NK-92 (cell line): ENCODE data around the gene LRBA.
"Not testable (repeated sequence)": the region's sequence is repeated elsewhere in the genome, so short reads cannot be mapped to it uniquely, and the experiment has no call there.

Experiments used
- DNase-seq: peaks from one replicate; lab custom pipeline; 2025; ENCODE audit not compliant: unreplicated experiment; lab: John Stamatoyannopoulos, UW

The LRBA gene

DNA sequence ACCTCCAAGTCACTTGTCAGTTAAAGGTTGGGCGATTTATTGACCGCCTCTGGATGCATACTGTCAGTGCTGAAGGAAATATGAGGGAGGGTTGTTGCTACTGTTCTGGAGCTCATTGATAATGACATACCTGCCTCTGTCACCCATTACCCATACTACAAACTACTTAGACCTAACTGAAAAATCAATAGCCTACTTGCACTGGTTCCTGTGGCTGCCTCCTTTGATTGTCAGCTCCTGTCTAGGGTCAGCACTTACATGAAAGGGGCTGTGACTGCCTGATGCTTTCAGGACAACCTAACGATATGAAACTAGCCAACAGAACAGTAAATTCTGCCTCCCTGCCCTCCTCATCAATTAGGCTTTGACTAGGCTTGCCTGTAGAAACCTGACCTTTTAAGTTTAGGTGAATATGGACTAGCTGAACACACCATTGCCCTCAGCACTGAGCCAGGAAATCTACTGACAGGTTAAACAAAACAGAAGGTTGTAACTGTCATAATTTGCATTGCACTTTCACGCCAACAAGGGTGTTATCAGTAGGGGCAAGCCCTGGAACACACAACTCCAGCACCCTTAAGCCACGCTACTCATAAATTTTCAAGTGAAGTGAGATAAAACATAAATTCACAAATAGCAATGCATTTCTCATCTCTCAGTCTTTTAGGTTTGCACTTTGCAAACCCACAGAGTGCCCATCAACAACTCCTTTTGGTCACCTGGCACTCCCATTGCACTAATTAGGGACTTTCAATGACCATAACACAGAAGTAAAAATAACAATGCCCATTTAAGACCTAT lies 442.2 kb downstream of the LRBA start:
- no peak for DNase-seq

DNA sequence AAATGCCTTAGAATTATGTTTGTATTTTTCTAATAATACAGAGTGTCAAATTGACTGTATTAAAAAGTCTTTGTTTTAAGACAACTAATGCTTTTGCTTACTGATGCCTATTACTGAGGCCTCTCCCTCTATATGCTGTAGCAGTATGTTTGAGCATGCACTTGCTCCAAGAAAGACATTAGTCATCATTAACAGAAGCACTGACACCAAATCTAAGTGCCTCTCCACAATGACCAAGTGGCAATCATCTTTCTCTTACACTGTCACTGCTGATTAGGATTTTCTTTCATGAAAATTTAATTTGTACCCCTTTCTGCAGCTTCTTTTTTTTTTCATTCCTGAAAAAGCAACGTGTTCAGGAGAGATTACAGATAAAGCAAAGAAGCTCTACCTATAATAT lies 444.2 kb downstream of the LRBA start:
- no peak for DNase-seq

DNA sequence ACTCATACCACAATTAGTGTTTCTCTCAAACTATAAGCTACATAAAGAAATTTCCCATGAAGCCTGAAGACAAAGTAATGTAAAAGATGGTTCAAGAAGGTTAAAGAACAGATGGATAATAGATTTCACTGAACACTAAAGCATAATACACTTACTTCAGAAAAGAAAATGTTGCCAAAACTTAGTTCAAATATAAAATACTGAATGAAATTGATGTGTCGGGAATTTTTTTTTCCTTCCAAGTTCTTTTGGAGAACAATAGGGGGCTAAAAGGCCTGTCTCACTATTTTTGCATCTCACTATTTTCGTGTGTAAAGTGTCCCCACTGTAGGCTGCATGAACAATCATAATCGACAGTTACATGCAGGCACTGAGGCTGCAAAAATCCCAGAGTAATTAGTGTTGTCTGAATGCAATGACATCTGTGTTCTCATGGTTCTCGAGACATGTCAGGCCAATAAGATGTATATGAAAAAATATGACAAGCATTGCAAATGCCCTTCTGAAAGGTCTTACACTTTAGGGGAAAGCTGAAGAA lies 445.0 kb downstream of the LRBA start:
- no peak for DNase-seq

DNA sequence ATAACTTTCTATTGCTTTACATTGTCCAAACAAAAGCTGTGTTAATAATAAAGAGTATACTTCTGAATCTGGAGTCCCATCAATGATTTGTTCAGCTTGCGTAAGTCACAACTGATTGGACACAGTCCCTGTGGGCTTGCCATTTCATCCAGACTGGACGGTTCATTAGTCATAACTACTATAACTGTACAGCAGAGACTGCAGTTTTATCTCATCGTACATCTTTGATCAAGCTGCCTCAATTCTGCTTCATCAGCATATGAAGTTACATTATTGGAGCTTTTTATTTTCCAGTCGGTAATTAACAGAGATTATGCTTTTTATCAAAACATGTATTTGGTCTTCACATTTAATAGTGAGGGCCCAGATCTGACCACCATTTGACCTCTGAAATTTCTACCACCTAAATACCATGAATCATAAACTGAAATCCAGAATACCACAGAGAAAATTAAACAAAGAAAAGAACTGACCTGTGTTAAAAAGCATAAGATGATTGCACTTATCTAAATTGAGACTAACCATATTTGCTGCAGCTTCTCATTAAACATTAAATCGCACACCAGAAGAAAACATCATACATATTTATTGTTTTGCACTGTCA lies 445.6 kb downstream of the LRBA start:
- DNase-seq, result no peak

DNA sequence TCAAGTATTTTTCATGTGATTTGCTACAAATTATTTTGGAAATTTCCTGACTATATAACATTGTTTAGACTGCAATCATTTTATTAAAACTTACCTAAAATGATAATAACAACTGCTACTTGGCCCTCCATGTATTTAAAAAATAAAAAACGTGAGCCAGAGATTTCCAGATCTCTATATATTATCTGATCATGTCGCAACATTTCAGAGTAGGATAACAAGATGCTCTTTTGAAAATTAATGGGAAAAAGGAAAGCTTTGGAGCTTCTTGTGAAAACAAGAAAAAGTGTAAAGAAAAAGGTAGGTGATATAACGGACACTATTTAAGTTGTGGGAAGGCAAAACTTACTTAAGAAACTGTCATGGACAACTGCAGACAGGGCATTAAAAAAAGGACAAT lies 448.0 kb downstream of the LRBA start:
- no peak for DNase-seq

DNA sequence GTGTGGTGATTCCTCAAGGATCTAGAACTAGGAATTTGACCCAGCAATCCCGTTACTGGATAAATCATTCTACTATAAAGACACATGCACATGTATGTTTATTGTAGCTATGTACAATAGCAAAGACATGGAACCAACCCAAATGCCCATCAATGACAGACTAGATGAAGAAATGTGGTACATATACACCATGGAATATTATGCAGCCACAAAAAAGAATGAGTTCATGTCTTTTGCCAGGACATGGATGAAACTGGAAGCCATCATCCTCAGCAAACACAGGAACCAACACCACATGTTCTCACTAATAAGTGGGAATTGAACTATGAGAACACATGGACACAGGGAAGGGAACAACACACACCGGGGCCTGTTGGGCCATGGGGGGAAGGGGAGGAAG lies 450.1 kb downstream of the LRBA start:
- not testable (repeated sequence) for DNase-seq

DNA sequence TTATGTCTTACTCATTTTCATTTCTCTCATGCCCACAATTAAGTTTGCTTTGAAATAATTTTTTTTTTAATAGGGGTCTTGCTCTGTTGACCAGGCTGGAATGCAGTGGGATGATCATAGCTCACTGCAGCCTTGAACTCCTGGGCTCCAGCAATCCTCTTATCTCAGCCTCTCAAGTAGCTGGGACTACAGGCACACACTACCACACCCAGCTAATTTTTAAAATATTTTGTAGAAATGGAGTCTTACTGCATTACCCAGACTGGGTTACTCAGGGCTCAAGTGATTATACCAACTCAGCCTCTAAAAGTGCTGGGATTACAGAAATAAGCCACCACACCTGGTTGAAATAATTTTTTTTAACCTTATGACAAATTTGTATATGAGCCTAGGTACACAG lies 452.3 kb downstream of the LRBA start:
- DNase-seq, result no peak

DNA sequence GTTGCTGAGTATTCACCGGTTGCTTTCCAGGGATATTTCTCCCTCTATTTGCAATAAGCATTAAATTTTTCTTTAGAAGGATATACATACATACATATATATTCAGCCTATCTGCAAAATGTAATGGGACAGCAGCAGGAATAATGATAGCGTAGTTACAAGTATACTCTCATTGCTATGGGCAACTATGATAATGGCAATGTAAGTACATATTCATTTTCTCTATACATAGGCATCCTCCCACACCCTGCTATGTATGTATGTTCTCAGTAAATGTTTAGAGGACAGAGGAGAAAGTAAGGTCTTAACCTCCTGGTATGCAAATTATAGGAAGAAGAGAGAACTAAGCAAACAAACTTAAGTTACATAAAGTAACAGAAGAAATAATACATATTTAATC lies 452.8 kb downstream of the LRBA start:
- DNase-seq, result no peak

DNA sequence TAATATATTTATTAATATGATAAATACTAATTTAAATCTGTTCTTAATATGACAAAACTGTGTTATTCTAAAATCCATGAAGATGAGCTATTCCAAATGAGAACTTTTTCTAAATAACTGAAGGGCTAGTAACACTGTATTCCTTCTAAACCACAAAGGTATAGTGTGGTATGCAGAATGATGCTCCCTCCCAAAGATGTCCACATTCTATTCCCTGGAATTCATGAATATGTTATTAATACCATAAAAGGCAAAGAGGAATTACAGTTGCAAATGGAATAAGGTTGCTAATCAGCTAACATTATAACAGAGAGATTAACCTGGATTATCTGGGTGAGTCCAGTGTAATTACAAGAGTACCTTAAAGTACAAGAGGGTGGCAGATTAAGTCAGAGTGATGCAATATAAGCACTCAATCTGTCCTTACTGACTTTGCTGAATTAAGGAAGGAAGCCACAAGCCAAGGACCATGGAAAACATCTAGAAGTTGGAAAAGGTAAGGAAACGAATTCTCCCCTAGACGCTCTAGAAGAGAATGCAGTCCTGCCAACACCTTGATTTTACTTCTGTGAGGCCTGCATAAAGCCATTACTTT lies 453.8 kb downstream of the LRBA start:
- DNase-seq, result no peak

DNA sequence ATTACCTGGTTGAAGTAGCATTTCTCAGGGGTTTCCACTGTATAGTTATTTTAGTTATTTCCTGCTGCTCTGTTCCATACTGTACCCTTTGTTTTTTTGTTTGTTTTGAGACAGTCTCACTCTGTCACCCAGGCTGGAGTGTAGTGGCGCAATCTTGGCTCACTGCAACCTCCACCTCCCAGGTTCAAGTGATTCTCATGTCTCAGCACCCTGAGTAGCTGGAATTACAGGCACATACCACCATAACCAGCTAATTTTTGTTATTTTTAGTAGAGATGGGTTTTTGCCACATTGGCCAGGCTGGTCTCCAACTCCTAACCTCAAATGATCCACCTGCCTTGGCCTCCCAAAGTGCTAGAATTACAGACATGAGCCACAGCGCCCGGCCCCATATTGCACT lies 457.3 kb downstream of the LRBA start:
- not testable (repeated sequence) for DNase-seq

DNA sequence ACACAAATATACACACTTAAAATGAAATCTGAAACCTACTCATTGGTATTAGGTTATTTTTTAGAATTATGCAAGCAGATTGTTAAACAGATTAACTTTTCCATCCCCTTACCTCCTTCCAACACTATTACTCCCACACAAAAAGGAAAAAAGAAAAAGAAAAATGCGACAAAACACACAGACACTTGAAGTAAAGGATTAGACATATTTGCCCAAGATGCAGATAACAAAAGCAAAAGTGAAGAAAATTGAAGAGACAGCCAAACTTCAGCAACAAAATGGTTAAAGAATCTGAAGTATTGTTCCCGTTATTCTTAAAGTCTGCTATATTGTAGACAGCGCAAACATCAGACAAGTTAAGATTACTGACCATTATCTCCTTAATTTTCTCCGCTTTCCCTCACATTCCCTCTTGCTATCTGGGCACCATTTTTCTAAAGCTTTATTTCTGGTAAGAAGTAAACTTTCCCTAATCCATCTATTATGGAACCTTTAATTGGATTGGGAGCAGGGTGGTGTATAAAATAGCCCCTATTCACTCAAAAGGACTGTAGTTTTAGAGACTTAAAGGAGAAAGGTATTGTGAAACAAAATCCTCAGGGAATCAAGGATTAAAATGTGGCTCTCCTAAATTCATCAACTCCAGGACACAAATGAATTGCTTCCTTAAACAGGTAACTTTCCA lies 467.8 kb downstream of the LRBA start:
- no peak for DNase-seq

DNA sequence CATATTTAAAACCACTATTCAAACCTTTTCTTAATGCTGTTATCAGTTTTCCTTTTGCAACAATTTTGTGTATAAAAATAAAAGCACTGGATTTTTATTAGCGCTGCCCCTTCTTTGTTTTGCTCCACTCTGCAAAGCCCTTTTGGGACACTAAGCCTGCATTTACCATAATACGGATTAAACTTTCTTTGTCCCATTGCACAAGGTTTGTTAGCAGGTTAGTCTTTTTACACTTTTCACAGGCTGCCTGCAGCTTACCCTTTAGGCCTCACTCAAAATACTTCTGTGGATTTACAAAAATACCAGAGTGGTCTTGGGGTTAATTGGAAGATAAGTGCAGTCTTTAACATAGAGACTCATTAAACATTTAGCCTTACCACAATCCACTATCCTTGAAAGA lies 468.8 kb downstream of the LRBA start:
- no peak for DNase-seq

DNA sequence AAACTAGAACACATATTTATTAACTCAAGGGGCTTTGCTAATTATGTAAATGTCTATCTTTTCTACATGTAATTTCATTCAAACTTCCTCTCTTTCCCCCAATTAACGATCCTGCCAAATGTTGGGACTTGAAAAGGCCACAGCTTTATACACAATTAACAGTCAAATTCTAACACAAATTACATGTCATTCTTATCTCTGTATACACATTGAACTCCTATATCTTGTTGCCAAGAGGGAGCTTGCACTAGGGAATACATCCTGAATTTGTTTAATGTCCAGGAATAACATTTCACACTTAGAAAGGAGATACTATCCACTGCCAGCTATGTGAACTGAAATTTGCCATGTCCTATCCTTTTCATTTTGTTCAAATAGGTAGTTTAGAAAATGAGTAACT lies 472.0 kb downstream of the LRBA start:
- no peak for DNase-seq

DNA sequence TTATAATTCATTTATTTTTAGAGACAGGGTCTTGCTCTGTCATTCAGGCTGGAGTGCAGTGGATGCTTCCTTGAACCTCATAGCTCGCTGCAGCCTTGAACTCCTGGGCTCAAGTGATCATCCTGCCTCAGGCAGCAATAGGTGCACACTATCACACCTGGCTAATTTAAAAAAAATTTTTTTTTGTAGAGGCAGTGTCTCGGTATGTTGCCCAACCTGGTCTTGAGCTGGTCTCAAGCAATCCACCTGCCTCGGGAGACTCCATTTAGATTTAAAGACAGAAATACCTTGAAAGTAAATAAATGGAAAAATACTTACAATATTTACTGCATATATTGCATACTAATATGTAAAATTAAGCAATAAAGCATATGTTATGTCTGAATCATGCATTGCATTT lies 473.4 kb downstream of the LRBA start:
- DNase-seq, result no peak

DNA sequence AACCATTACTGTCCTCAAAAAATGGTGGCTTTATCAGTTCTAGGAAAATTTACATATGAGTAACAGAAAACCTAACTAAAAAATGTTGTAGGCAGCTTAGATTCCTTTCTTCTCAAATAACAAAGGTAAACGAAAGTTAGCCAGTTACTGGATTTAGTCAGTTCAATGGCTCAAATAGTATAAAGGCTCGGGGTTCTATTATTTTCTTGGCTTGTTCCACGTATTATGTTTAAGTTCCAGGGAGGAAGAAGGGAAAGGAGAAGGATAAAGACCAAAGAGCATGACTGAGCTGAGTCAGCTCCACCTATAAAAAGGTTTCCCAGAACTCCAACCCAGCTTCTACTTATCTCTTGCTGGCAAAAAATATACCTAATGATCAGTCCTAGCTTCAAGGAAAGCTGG lies 474.1 kb downstream of the LRBA start:
- no peak for DNase-seq

DNA sequence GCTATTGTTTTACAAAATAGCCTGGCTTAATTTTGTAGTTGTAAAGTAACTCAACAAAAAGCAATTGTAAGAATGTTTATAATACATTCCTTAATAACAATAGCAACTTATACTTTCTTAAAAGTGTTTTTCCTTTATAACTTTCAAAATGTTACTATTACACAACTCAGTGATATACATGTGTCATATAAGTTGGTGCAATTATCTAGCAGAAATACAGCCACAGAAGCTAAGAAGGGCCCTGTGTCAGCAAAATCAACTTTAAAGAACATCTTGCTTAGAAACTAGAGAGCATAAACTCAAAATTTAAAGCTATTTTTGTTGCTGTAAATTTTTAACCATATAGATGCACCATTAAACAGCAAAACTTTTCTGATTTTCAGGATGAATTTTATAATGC lies 474.5 kb downstream of the LRBA start:
- DNase-seq, result no peak

DNA sequence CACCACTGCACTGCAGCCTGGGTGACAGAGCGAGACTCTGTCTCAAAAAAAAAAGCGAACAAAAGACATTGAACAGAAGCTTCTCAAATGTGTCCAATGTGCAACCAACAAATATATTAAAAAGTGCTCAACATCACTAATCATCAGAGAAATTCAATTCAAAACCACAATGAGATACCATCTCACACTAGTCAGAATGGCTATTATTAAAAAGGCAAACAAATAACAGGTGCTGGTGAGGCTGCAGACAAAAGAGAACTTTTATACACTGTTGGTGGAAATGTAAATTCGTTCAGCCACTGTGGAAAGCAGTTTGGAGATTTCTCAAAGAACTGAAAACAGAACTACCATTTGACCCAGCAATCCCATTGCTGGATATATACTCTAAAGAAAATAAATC lies 477.2 kb downstream of the LRBA start:
- DNase-seq, result not testable (repeated sequence)

DNA sequence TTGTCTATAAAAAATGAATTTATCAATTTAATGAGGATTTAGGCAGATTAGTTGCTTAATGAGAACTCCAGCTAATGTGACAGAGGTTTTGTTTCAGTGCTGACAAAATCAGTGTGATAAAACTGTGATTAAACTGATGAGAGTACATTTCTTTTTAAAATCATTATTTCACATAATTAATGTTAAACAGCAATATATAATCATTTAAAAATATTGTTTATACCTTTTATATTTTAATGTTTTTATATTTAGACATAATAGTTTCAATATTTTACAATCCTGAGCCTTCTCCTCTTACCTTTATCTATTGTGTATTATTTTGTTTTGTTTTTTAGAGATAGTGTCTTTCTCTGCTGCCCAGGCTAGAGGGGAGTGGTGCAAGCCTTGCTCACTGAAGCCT lies 480.3 kb downstream of the LRBA start:
- DNase-seq, result no peak

DNA sequence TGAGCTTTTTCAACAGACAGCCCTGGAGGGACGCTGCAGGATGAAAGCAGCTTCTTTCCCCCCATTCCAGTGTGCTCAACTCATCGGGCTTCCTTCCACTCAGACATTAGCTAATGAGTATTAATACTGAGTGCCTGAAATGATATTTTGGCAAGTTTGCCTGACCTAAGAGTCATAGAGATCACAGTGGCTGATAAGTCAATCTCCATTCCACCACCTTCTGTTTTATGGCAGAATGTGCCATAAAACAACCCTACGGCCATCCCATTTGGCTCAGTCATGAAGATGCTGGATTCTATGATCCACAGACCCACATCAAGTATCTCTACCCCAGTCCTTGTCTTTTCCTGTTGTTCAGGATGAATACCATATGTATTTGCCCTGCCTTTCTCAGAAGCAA lies 481.4 kb downstream of the LRBA start:
- DNase-seq, result no peak

DNA sequence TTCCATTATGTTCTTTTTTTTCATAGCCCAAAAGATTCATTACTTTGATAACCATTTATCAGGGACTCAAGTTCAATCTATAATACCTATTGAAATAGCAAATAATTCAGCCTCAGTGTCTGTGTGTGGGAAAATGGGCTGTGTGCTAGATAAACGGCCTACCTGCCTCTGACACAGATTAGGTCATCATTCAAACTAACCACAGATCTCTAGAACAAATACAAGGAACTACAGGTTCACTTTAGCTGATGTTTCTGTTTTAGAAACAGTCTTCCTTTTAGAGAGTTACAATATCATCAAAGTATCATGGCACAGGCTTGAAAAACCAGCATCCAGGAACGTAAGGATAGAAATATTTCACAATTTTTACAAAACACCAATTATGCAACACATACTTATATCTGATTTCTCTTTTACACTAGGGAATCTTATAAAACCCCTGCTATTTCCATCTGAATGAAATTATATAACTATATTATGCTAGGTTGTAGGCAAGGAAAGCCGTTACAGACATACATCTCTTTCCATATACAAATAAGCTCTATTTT lies 489.7 kb downstream of the LRBA start:
- no peak for DNase-seq

DNA sequence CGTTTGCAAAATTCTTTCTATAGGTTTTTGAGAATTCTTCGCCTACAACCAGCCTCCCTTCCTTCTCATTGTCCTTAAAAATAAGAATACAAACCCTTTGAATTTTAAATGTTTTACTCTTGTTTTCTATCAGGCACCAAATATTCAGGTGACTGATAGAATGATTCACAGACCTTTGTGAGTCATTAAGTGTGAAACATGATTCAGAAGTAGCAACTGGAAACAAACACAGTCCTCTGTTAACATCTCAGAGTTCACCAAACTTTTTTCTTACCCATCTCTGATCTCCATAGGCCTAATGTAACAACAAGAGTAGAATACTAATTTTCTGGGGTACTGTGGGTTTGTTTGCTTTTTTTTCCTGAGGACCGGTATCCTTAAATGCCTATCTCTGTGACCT lies 496.5 kb downstream of the LRBA start:
- DNase-seq, result no peak
